Right lobe of liver (tissue), 6 donors: ENCODE results near the gene MSX1. TPM values are rescaled to one million over a fixed set of nuclear protein-coding genes. Genes with fewer than 3 reads are reported as not detected.

Experiments used
- ATAC-seq, 4 donors: fragments of 200-7000 bp; cut with Tn5 transposase; one replicate each; pipeline ENCODE4 v1.9.1; 2020; ENCODE audit warnings: mild to moderate bottlenecking in 4 of 4, moderate library complexity in 4 of 4
- DNase-seq, 3 donors: peaks; one replicate each; pipeline ENCODE4 v3.0.0-alpha.2; 2020
- H3K27ac ChIP-seq, 3 donors: fragments of 200-600 bp; one replicate each; pipeline ENCODE4 v1.8.0; 2022
- H3K27me3 ChIP-seq, 2 donors: fragments of 200-600 bp; one replicate each; pipeline ENCODE4 v1.8.0; 2022
- H3K36me3 ChIP-seq, 4 donors: fragments of 200-600 bp; sonication (generic) in 1 of 4; one replicate each; pipeline versions ENCODE4 v1.5.1 to v1.8.0; 2017 to 2022; ENCODE audit warnings: control low read depth in 1 of 4
- H3K4me1 ChIP-seq, 4 donors: fragments of 200-600 bp; sonication (generic) in 1 of 4; one replicate each; pipeline versions ENCODE4 v1.5.1 to v1.8.0; 2017 to 2022; ENCODE audit warnings: control low read depth in 1 of 4
- H3K4me3 ChIP-seq, 3 donors: fragments of 200-600 bp; one replicate each; pipeline ENCODE4 v1.8.0; 2022
- H3K9me3 ChIP-seq, 4 donors: fragments of 200-600 bp; sonication (generic) in 1 of 4; one replicate each; pipeline versions ENCODE4 v1.5.1 to v1.8.0; 2017 to 2022; ENCODE audit warnings: control low read depth in 1 of 4
- CTCF ChIP-seq, 4 donors: fragments of 200-600 bp in 3 of 4; fragments of 450-650 bp in 1 of 4; IDR thresholded peaks; one replicate each; pipeline versions ENCODE4 v1.5.1 to v1.8.0; 2016 to 2022; ENCODE audit warnings: antibody characterized with exemption in 4 of 4, mild to moderate bottlenecking in 2 of 4
- POLR2A ChIP-seq: fragments of 450-650 bp; IDR thresholded peaks from one replicate; pipeline ENCODE4 v1.6.1; 2017; ENCODE audit warnings: antibody characterized with exemption, mild to moderate bottlenecking
- WGBS: methylation state at CpG from one replicate; pipeline ENCODE4 v1.1.6; 2018; ENCODE audit warnings: low coverage, low lambda C conversion rate; ENCODE audit not compliant: insufficient coverage; ENCODE audit errors: missing lambda C conversion rate; 5-methylcytosine and 5-hydroxymethylcytosine counted together
- intact Hi-C, 2 donors: fragments of 100-400 bp; cut with DNase I; formaldehyde crosslinking; loops; one replicate each; pipeline versions ENCODE4 v1.11.2 to v1.14.1; 2022
- total RNA-seq, 6 experiments: library from RNA; depleted of rRNA in 2 of 6; stranded (reverse); fragments of >200 nt in 2 of 6; fragmentation: NEBNext Ultra II Directional in 3 of 6; extraction: Animal tissue kit (Norgen Biotek cat#: 25700) in 3 of 6; gene quantifications; one replicate each; pipeline versions ENCODE4 v1.1.0 to v1.2.4, GENCODE V29; 2016 to 2023
- donor health status: DM: no; HTN: yes; CAD: no.
- donor health status: DM: no; HTN: no; CAD: no.
- donor health status: DM: no; HTN: no; CAD: no.
- donor health status: DM: no; HTN: yes; CAD: no.
- donor health status: DM: no; HTN: yes; CAD: no.

MSX1 gene
- total RNA-seq, 6 experiments from 2014 or later: 0.15 to 0.62 (median 0.31) TPM

GRCh38 chr4:4829837-4830236, 29.6 kb upstream of the MSX1 start:
- H3K4me1 ChIP-seq: no peaks in the 10 kb centered on the region
- no peak overlapping the region for H3K4me3 ChIP-seq
- H3K27me3 ChIP-seq: no peaks in the 10 kb centered on the region
- TF ChIP-seq CTCF (IDR thresholded peaks at IDR 0.05) (no peak), POLR2A (no peak)
- intact Hi-C loops: no loop called here
- no peaks in the 10 kb centered on the region for H3K9me3 ChIP-seq
- no peak for DNase-seq
- no peak overlapping the region for H3K27ac ChIP-seq
- 62% methylated on average over 1 of the region's 2 CpGs for WGBS
- no peak for ATAC-seq
- no peaks in the 10 kb centered on the region for H3K36me3 ChIP-seq

- H3K27me3 ChIP-seq: no peaks in the 10 kb centered on the region
- DNase-seq (no peak), ATAC-seq (no peak)
- intact Hi-C loops: no loop called here
- TF ChIP-seq CTCF (IDR thresholded peaks at IDR 0.05) (no peak), POLR2A (no peak)
- no peak overlapping the region for H3K4me3 ChIP-seq
- WGBS: 80% methylated on average over 3 of the region's 7 CpGs
- no peaks in the 10 kb centered on the region for H3K36me3 ChIP-seq
- H3K9me3 ChIP-seq: no peaks in the 10 kb centered on the region
- no peaks in the 10 kb centered on the region for H3K4me1 ChIP-seq
- no peak overlapping the region for H3K27ac ChIP-seq
These were observed 28.2 kb upstream of the MSX1 start for GRCh38 chr4:4831266-4831665.

GRCh38 chr4:4831825-4832224, 27.6 kb upstream of the MSX1 start:
- 82% methylated on average over 4 of the region's 6 CpGs for WGBS
- Histone ChIP-seq H3K4me1 (no peaks in the 10 kb centered on the region), H3K36me3 (no peaks in the 10 kb centered on the region), H3K4me3 (no peak overlapping the region), H3K27me3 (no peaks in the 10 kb centered on the region), H3K27ac (no peak overlapping the region), H3K9me3 (no peaks in the 10 kb centered on the region)
- TF ChIP-seq CTCF (IDR thresholded peaks at IDR 0.05) (no peak), POLR2A (no peak)
- intact Hi-C loops: no loop called here
- DNase-seq: no peak
- ATAC-seq: no peak

- ATAC-seq: no peak
- Histone ChIP-seq H3K27me3 (no peaks in the 10 kb centered on the region), H3K27ac (no peak overlapping the region), H3K9me3 (no peaks in the 10 kb centered on the region), H3K4me3 (no peak overlapping the region), H3K4me1 (no peaks in the 10 kb centered on the region), H3K36me3 (no peaks in the 10 kb centered on the region)
- TF ChIP-seq POLR2A (no peak), CTCF (IDR thresholded peaks at IDR 0.05) (no peak)
- intact Hi-C loops: no loop called here
- 64% methylated on average over 3 of the region's 3 CpGs for WGBS
- no peak for DNase-seq
These were observed 23.4 kb upstream of the MSX1 start for GRCh38 chr4:4836044-4836443.

- no peak for TF ChIP-seq CTCF (IDR thresholded peaks at IDR 0.05)
- TF ChIP-seq POLR2A: no peak
- no peaks in the 10 kb centered on the region for H3K27me3 ChIP-seq
- H3K36me3 ChIP-seq: no peaks in the 10 kb centered on the region
- H3K9me3 ChIP-seq: no peaks in the 10 kb centered on the region
- H3K4me1 ChIP-seq: no peaks in the 10 kb centered on the region
- 83% methylated on average over 2 of the region's 2 CpGs for WGBS
- intact Hi-C loops: no loop called here
- H3K27ac ChIP-seq: no peak overlapping the region
- DNase-seq: no peak
- no peak for ATAC-seq
- no peak overlapping the region for H3K4me3 ChIP-seq
These were observed 22.1 kb upstream of the MSX1 start for GRCh38 chr4:4837316-4837715.
